GM21576 (cell line): ENCODE measurements around the gene CLEC4F.
"Not testable (repeated sequence)": the region's sequence is repeated elsewhere in the genome, so short reads cannot be mapped to it uniquely, and the experiment has no call there.

ENCODE experiments used
- ATAC-seq: cut with Tn5 transposase; IDR thresholded peaks from one replicate; pipeline ENCODE4 v1.9.1; 2021; ENCODE audit warnings: mild to moderate bottlenecking, moderate library complexity; ENCODE audit not compliant: unreplicated experiment

CLEC4F gene

DNA sequence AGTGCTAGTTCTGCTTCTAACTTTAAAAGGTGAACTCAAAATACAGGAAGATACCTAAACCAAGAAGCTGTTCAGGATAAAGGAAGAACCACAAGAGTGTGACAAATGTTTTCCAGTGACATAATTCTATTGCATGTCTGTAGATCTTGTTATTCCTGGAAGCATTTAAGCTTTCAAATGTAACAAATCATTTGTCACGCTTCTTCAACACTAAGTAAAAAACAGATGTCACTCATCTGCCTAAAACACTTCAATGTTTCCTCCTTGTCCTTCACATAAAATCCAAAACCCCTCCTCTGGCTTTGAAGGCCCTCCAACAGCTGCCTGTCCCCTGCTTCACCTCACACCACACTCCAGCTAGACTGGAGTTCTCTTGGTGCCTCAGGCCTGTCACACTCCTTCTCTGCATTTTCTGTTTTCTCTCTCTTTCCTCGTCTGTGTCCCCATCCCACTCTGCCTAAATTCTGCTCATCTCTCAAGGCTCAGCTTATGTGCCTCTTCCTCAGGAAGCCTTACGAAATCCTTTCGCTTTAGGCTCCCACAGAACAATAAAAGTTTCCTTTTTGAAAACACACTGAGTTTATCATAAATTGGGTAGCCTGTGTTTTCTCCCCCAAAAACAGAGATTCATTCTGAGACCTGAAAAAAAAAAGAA lies 6.4 kb upstream of the CLEC4F start:
- ATAC-seq = no peak

DNA sequence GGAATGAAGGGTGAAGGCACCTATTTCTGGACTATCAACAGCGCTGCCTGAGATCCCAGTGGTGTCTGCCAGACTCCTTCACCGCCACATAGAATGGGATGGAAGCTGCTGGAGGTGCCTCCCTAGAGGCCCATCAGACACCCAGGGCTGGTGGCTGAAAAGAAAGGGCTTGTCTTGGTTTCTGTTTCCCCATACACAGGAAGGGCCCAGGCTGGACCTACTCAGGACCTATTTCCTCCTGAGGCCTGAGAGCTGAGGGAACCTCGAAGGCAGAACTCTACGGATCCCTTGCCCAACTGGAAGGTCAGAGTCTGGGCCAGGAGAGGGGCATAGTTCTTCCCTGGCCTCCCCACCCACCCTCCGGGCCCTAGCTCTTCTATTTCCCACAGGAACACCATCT lies 2.9 kb upstream of the CLEC4F start:
- no peak for ATAC-seq

DNA sequence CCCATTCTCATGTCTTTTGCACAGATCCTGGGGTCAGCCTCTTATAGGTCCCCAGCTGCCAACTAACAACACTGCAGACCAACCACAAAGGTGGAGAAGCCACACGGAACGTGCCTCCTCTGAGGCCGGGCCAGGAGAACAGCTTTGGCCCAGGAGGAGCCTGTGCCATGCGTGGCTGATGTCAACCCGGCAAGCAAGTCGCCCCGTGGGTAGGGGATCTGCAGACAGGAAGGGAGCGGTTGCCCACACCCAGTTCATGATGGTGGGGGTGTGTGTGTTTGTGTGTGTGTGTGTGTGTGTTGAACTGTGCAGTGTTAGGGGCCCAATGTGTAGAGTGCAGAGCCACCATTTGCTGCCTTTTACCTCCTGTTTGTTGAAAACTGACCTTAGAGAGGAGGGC lies 2.4 kb upstream of the CLEC4F start:
- no peak for ATAC-seq

DNA sequence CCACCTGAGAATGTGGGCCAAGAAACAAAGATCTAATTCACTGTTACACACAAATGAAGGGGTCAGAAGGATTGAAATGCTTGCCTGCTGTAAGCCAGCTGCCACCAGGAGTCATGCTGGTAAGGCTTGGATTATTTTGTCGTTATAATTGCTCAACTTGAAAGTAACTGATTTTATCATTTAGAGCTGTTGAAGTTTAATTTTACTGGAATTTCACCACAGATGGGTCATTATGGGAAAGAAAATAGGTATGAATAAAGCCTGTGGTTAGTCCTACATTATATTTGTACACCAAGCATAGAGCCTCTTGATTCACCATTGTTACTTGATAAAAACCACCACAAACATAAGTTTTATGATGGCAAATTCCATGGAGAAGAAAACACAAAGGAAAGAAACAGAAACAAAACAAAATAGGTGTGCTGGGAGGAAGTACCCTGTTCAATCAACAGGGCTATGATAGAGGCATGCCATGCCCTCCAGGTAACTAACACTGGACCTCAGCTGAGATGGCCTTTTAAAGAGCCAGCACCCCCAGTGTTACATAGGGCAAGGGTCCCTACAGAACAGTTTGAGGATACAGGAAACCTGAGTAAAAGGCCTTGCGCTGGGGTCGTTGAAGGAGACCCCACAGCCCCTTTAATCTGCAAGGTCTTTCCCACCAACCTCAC lies 3.0 kb downstream of the CLEC4F start:
- no peak for ATAC-seq

DNA sequence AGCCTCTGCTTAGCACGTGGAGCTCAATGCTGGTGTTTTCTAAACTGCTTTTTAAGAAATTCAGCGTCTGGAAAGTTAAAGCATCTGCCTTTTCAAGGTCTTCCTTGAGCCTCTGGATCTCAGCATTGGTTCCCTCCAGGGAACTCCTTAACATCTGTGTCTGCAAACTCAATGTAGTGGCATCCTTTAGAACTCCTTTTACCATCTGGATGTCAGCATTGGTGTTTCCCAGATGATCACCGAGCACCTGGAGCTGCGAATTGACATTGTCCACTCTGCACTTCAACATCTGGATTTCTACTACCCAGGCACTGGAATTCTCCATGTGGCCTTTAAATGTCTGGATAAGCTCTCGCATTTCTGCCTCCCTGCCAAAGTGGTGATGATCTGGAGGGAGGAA lies 3.7 kb downstream of the CLEC4F start:
- ATAC-seq = no peak

DNA sequence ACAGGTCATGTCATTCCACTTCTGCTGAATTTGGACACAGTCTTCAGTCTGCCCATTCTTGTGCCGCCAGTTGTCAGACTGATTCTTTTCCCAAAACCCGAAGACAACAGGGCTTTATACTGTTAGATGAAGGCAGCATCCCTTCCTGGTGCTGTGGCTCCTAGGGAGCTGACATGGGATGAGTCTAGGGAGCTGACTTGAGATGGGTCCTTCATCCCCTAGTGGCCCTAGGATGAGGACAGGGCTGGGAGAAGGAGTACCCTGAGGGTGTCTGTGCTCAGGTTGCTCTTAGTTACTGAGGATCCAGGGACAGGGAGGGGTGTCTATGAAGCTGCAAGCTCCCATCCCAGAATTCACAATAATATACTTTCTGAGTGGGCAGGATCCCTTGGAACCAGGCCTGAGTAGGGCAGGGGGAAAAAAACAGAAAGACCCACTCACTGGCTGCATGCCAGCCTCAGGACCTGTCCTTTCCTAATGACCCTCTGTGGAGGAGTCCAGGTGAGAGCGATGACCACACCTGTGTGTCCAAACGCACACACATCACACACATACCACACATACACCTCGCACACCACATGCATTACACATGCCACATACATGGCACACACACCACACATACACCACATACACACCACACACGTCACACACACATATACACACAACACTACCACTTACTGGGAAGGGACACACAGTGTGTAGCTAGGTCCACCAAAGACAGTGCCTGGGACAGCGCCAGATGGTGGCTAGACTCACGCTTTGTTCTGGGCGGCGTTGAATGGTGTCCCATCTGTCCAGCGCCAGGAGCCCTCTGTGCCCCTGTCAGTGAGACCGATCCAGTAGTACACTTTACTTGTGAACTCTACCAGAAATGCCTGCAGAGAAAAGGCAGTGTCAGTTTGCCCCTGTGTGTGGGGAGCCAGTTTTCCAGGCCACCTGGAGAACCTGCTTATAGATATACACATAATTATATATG lies 11.1 kb downstream of the CLEC4F start:
- ATAC-seq = no peak

DNA sequence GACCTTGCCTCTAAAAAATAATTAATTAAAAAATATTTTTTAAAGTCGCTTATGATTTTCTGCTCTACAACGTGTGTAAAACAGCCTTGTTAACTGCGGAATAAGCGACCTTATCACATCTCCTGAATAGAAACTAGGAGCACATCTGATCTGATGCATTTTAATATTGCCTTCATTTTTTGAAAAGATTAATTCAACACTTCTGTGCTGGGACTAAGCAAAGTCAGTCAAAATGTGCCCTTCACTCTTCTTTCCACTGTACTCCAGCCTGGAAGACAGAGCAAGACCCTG lies 12.6 kb downstream of the CLEC4F start:
- no peak for ATAC-seq

DNA sequence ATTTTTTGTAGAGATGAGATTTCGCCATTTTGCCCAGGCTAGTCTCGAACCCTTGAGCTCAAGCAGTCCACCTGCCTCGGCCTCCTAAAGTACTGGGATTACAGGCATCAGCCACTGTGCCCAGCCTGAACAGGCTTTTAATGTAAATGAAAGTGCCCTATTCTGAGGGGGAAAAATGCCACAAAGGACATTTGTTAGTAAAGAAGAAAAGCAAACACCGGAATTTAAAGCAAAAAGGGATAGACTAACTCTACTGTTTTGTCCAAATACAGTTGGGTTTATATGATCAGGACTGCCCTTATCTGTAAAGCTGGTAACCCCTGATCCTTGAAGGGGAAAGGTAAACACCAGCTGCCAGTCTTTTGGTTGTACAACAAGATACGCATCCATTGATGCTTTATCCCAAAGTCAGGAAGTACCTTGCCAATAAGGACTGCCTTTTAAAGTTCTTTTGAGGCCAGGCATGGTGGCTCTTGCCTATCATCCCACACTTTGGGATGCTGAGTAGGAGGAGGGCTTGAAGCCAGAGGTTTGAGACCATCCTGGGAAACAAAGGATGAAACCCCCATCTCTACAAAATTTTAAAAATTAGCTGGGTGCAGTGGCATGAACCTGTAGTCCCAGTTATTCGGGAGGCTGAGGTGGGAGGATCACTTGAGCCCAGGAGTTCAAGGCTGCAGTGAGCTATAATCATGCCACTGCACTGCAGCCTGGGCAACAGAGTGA lies 13.1 kb downstream of the CLEC4F start:
- ATAC-seq = no peak

DNA sequence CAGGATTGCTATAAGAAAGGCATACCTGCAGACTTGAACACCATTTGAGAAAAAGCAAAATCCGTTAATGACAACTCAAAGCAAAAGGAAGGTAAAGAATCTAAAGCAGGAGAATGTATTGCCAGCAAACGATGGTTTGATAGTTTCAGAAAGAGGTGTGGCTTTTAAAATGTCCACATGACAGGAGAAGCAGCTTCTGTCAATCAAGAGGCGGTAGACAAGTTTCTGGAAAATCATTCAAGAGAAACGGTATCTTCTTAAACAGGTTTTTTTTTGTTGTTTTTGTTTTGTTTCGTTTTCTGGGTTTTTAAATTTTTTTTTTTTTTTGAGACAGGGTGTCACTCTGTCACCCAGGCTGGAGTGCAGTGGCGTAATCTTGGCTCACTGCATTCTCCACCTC lies 13.8 kb downstream of the CLEC4F start:
- no peak for ATAC-seq

DNA sequence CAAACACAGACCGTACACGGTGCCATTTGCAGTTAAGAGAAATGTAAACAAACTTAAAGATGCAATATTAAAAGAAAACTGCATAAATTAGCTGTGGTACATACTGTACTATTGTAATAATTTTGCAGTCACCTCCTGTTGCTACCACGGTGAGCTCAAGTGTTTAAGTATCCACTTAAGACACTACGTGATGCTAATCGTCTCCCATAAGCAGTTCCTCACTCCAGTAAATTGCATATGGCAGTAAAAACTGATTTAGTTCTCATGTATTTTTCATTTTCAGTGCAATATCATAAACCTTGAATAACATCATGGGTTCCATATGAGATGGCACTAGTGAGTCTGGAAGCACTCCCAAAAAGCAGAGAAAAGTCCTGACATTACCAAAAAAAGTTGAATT lies 14.4 kb downstream of the CLEC4F start:
- no peak for ATAC-seq

DNA sequence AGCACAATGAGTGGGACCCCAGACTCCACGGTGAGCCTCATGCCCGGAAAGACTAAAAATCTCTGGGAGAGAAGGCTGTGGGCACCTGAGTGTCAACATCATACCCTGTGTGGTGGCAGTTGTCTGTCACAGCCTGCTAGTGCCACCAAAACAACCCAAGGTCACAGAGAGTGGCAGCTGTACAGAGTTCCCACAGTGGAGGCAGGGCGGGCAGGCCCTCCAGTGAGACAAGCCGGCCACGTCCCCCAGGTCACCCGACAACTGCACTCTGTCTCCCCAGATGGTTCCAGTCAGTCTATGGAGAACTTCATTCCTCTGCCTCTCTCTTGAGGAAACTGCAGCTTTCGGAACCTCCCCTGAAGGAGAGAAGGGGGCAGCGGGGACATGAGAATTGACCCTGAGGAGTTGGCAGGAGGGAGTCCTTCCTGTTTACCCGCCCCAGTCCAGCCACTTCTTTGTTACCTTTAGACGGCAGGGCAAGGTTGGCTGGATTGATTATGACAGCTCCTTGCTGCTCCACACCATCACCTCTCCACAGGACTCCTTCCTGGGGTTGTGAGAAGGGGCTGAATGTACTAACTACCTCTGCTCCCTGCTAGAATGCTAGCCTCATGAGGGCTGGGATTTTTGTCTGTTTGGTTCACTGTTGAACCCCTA lies 18.7 kb downstream of the CLEC4F start:
- ATAC-seq = no peak

DNA sequence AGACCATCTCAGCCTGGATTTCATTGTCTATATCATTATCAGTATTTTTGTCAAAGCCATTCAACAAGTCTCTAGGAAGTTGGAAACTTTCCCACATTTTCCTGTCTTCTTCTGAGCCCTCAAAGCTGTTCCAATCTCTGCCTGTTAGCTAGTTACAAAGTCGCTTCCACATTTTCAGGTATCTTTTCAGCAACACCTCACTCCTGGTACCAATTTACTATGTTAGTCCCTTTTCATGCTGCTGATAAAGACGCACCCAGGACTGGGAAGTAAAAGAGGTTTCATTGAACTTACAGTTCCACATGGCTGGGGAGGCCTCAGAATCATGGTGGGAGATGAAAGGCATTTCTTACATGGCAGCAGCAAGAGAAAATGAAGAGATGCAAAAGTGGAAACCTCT lies 20.7 kb downstream of the CLEC4F start:
- ATAC-seq = no peak

DNA sequence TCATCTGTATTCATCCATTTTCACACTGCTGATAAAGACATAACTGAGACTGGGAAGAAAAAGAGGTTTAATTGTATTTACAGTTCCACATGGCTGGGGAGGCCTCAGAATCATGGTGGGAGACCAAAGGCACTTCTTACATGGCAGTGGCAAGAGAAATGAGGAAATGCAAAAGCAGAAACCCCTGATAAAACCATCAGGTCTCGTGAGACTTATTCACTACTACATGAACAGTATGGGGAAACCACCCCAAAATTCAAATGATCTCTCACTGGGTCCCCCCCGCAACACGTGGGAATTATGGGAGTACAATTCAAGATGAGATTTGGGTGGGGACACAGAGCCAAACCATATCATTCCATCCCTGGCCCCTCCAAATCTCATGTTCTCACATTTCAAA lies 22.4 kb downstream of the CLEC4F start:
- not testable (repeated sequence) for ATAC-seq

DNA sequence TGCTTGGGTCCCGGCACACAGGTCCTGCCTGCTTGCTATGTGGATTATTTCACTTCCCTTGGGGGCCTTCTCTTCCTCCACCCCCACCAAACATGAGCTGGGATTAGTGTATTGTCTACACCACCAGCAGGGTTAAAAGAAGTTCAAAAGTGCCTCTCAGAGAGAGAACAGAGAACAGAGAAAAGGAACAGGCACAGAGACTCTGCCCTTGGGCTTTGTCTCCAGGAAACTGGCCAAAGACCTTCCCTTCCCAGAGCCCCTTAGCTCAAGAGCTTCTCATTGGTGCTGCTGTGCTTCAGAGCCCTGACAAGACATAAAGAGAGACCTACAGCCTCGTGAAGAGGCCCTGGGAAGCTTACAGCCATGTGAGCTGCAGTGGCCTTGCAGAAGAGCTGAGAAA lies 22.9 kb downstream of the CLEC4F start:
- ATAC-seq = no peak

DNA sequence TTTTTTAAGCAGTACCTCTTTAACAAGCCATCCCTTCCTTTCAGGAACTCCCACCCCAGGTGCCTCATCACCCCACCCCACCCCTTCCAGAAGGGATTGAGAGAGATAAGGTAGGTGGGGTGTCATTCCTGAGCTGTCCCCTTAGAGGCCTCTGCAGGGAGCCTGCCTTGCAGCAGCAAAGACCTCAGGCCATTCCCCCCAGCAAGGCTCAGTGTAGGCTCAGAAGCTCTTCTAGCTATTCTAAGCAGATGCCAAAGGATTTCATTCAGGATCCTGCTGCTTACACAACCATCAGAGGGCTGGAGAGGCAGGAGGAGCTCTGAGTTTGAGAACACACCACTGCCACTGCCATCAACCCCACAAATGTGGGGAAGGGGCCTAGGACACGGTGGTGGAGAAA lies 24.1 kb downstream of the CLEC4F start:
- no peak for ATAC-seq

DNA sequence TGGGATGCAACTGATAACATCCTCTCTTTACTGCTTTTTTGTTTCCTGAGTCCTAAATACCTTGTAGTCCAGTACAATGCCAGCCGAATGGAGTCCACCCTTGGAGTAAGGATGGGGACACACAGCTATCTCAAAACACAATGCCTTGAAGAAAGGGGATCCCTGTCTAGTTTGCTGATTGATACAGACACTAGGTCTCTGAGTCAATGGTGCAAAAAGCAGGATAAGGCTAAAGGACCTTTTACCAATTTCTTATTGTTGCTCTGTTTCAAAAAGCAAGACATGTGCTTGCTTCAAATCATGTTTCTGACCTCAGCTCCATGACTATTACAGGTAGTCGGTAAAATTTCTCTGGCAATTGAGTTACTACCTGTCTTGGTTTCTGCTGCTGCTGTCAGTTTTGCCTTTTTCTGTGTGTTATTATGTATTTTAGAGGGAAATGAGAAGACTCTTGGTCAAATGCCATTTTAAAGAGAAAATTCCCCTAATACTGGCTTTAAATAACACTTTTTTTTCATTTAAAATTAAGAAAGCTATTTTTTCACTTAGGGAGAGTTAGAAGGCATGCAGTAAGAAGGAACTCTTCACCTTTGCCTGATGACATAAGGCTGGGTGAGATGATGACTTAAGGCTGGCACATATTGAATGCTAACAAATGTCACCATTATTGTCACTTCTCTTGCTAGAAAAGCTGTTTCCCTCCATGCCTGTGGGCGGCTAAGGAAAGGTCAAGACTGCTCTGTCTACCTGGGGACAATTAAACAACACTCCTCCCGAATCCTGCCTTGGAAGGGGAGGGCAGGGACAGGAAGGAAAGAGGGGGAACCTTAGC lies 25.0 kb downstream of the CLEC4F start:
- ATAC-seq = no peak

DNA sequence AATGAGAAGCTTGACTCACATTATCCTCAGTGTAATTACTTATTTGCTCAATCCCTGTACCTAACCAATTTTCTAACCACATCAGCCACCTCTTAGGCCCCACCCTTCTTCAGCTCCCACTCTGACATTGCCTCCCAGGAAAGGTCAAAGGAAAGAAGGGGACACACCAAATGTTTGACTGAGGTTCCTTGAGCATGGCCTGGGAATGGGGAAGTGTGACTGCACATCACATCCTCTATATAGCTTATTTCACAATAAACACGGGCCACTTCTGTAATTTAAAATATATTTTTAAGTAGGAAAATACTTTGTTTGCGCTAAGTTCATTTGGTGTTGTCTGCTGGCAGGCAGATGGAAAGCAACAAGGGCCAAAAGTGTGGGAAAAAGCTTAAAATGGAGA lies 26.9 kb downstream of the CLEC4F start:
- ATAC-seq = no peak

DNA sequence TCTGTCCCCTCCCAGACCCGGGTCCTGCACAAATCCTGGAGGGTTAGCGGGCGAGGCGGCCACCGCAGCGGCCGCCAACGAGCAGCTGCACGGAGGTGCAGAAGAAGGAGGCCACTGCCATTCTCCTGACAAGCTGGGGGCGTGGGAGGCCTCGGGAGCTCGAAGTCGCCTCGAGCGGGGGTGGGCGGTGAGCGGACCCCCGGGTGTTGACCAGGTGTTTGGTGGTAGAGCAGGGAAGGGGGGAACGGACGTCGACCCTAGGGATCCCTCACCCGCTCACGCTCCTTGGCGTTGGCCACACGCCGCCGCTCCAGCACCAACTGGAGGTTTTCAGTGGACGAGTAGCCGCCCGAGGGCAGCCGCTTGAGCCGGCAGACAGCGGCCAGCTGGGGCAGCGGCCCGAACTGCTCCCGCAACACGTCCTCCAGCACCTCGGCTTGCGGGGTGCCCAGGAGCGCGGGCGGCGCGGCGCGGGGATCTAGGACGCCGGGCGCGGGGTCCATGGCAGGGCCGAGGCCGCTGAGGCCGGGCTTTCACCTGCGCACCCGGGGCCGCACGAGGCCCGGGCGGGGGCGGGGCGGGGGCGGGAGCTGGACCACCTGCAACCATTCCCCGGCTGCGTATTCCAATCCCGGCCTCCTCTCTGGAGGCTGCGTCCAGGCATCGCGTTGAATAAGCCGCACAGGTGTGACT lies 30.1 kb downstream of the CLEC4F start, which contains the start of gene FIGLA:
TSS of gene FIGLA (minus strand) at position 508 of the 693 bp plus-strand sequence. CDS start at position 503, 5 bp downstream.
- ATAC-seq = no peak
